COR-L47 (cell line): ENCODE results near the gene KRTAP4-6.
"Not testable (repeated sequence)": the region's sequence is repeated elsewhere in the genome, so short reads cannot be mapped to it uniquely, and the experiment has no call there.

Experiments
- DNase-seq: peaks from one replicate; lab custom pipeline; 2025; lab: John Stamatoyannopoulos, UW

The KRTAP4-6 gene

GRCh38 chr17:41140360-41141131 is at the start of gene KRTAP4-6:
KRTAP4-6 (minus strand) TSS chr17:41140544; CDS start chr17:41140487, 57 bp downstream.
- DNase-seq: no peak

- DNase-seq: not testable (repeated sequence)
These were observed 49.5 kb upstream of the KRTAP4-6 start, which contains the start of gene KRTAP9-1 for GRCh38 chr17:41189837-41190318. KRTAP9-1 (plus strand) TSS chr17:41189887; CDS start chr17:41189887, 0 bp downstream.

GRCh38 chr17:41186872-41187271 is 46.5 kb upstream of the KRTAP4-6 start:
- no peak for DNase-seq

- DNase-seq: no peak
These were observed 44.7 kb upstream of the KRTAP4-6 start for GRCh38 chr17:41185001-41185400.

GRCh38 chr17:41184480-41184961 is 44.2 kb upstream of the KRTAP4-6 start, which contains the start of gene KRTAP4-1:
KRTAP4-1 (minus strand) TSS chr17:41184911; CDS start chr17:41184854, 57 bp downstream.
- no peak for DNase-seq

- no peak for DNase-seq
These were observed 38.7 kb upstream of the KRTAP4-6 start for GRCh38 chr17:41178843-41179616.

GRCh38 chr17:41178341-41178740 is 38.0 kb upstream of the KRTAP4-6 start:
- DNase-seq: no peak

GRCh38 chr17:41177727-41178271 is 37.5 kb upstream of the KRTAP4-6 start, which contains the start of gene KRTAP4-2:
KRTAP4-2 (minus strand) TSS chr17:41178221; CDS start chr17:41178164, 57 bp downstream.
- DNase-seq: no peak

GRCh38 chr17:41176744-41177387 is 36.5 kb upstream of the KRTAP4-6 start:
- no peak for DNase-seq

- DNase-seq: no peak
These were observed 31.5 kb upstream of the KRTAP4-6 start for GRCh38 chr17:41171886-41172285.

- DNase-seq: no peak
These were observed 27.8 kb upstream of the KRTAP4-6 start, which contains the start of gene KRTAP4-3 for GRCh38 chr17:41168121-41168520. KRTAP4-3 (minus strand) TSS chr17:41168221; CDS start chr17:41168172, 49 bp downstream.

GRCh38 chr17:41167561-41167960 is 27.2 kb upstream of the KRTAP4-6 start:
- DNase-seq: no peak

GRCh38 chr17:41163828-41164227 is 23.5 kb upstream of the KRTAP4-6 start:
- DNase-seq: no peak

- DNase-seq: no peak
These were observed 20.3 kb upstream of the KRTAP4-6 start, which contains the start of gene KRTAP4-4 for GRCh38 chr17:41160648-41161047. KRTAP4-4 (minus strand) TSS chr17:41160748; CDS start chr17:41160691, 57 bp downstream.

GRCh38 chr17:41160190-41160589 is 19.8 kb upstream of the KRTAP4-6 start:
- not testable (repeated sequence) for DNase-seq

GRCh38 chr17:41153856-41154255 is 13.5 kb upstream of the KRTAP4-6 start:
- no peak for DNase-seq

- no peak for DNase-seq
These were observed 11.2 kb upstream of the KRTAP4-6 start for GRCh38 chr17:41151525-41151924.

- DNase-seq: no peak
These were observed 9.7 kb upstream of the KRTAP4-6 start for GRCh38 chr17:41150026-41150425.

- DNase-seq: no peak
These were observed 9.3 kb upstream of the KRTAP4-6 start, which contains the start of gene KRTAP4-5 for GRCh38 chr17:41149652-41149985. KRTAP4-5 (minus strand) TSS chr17:41149825; CDS start chr17:41149767, 58 bp downstream.

GRCh38 chr17:41148971-41149651 is 8.8 kb upstream of the KRTAP4-6 start:
- DNase-seq: not testable (repeated sequence)
